Prostate gland (tissue), 2 donors: ENCODE data around the gene SSR4. TPM values are rescaled to one million over a fixed set of nuclear protein-coding genes. Genes with fewer than 3 reads are reported as not detected.
A peak's percentile ranks its signal among the peaks of the same experiment; 100 is the strongest.

Experiments used
- DNase-seq: peaks from one replicate; pipeline ENCODE4 v3.0.0-alpha.2; 2019; ENCODE audit warnings: low spot score
- H3K27ac ChIP-seq, 2 donors: fragments of 200-600 bp; sonication (generic); 2 replicates each; pipeline ENCODE4 v1.5.1; 2017 to 2019
- H3K27me3 ChIP-seq: fragments of 200-600 bp; sonication (generic); replicated peaks from 2 replicates; pipeline ENCODE4 v1.5.1; 2019; ENCODE audit not compliant: insufficient read depth
- H3K36me3 ChIP-seq, 2 donors: fragments of 200-600 bp; sonication (generic); 1 replicate in 1 of 2; 2 replicates in 1 of 2; pipeline versions ENCODE4 v1.5.1 to v1.8.1; 2017 to 2019
- H3K4me1 ChIP-seq: fragments of 200-600 bp; sonication (generic); replicated peaks from 2 replicates; pipeline ENCODE4 v1.5.1; 2019
- H3K4me3 ChIP-seq, 2 donors: fragments of 200-600 bp; sonication (generic); 2 replicates each; pipeline ENCODE4 v1.5.1; 2017 to 2019
- H3K9me3 ChIP-seq: fragments of 200-600 bp; sonication (generic); 2 replicates; pipeline ENCODE4 v1.5.1; 2017
- CTCF ChIP-seq, 4 experiments: fragments of 200-600 bp in 2 of 4; fragments of 450-650 bp in 2 of 4; sonication (generic) in 2 of 4; IDR thresholded peaks; 1 replicate in 3 of 4; 2 replicates in 1 of 4; pipeline ENCODE4 v1.5.1; 2016 to 2019; ENCODE audit warnings: antibody characterized with exemption in 4 of 4, mild to moderate bottlenecking in 2 of 4, moderate library complexity in 2 of 4
- POLR2A ChIP-seq: fragments of 450-650 bp; IDR thresholded peaks from one replicate; pipeline ENCODE4 v1.6.1; 2016; ENCODE audit warnings: antibody characterized with exemption, mild to moderate bottlenecking
- POLR2AphosphoS5 ChIP-seq: sonication (generic); formaldehyde crosslinking; IDR thresholded peaks from one replicate; pipeline ENCODE4 v1.6.1; 2017; ENCODE audit warnings: antibody characterized with exemption
- WGBS: methylation state at CpG from one replicate; pipeline ENCODE4 v1.1.5; 2018; 5-methylcytosine and 5-hydroxymethylcytosine counted together
- intact Hi-C: fragments of 100-400 bp; cut with DNase I; formaldehyde crosslinking; loops from one replicate; pipeline ENCODE4 v1.14.2; 2022
- total RNA-seq, 2 donors: library from RNA; depleted of rRNA; stranded (reverse); fragments of >200 nt; gene quantifications; one replicate each; pipeline ENCODE4 v1.1.0, GENCODE V29; 2016

The SSR4 gene
- total RNA-seq, 2 donors from 2014 or later, result 288 to 623 TPM

- Histone ChIP-seq H3K27ac (peak within 1 kb of the TSS; percentile 58), H3K27me3 (no peaks in the 10 kb centered on the region), H3K36me3 (no peaks in the 10 kb centered on the region), H3K9me3 (no peaks in the 10 kb centered on the region), H3K4me1 (no peaks in the 10 kb centered on the region), H3K4me3 (peak within 1 kb of the TSS; percentile 21 to 34)
- no CpG with 5 or more reads among the region's 26 CpGs for WGBS
- DNase-seq, result peak; percentile 79
- intact Hi-C loops, result loop anchor here (5.0 kb wide), 1 partner anchor 183 kb away; no protein-coding TSS in a partner anchor
- TF ChIP-seq POLR2AphosphoS5, result peak; percentile 66
- peak; percentile 51 to 91 (median 83) for TF ChIP-seq CTCF (IDR thresholded peaks at IDR 0.05)
- peak; percentile 50 for TF ChIP-seq POLR2A
Observed at GRCh38 chrX:153763989-153764755, 30.3 kb upstream of the SSR4 start, which contains the start of gene PLXNB3. TSS of gene PLXNB3 (plus strand) at chrX:153764249. CDS start at chrX:153765536, 1,287 bp downstream.

- TF ChIP-seq POLR2A (no peak), POLR2AphosphoS5 (no peak), CTCF (IDR thresholded peaks at IDR 0.05) (no peak)
- intact Hi-C loops, result loop anchor here (5.0 kb wide), 1 partner anchor 183 kb away; no protein-coding TSS in a partner anchor
- Histone ChIP-seq H3K4me1 (no peaks in the 10 kb centered on the region), H3K27me3 (no peaks in the 10 kb centered on the region), H3K36me3 (no peaks in the 10 kb centered on the region), H3K9me3 (no peaks in the 10 kb centered on the region), H3K27ac (peak overlapping the region; percentile 58), H3K4me3 (peak overlapping the region; percentile 21 to 34)
- no CpG with 5 or more reads among the region's 7 CpGs for WGBS
- no peak for DNase-seq
Observed at GRCh38 chrX:153764786-153765137, 29.7 kb upstream of the SSR4 start.

GRCh38 chrX:153765138-153766079, 29.1 kb upstream of the SSR4 start:
- no peaks in the 10 kb centered on the region for H3K4me1 ChIP-seq
- no peaks in the 10 kb centered on the region for H3K36me3 ChIP-seq
- no peaks in the 10 kb centered on the region for H3K9me3 ChIP-seq
- TF ChIP-seq POLR2AphosphoS5, result no peak
- TF ChIP-seq POLR2A, result no peak
- TF ChIP-seq CTCF (IDR thresholded peaks at IDR 0.05), result no peak
- no peak for DNase-seq
- peak overlapping the region; percentile 58 for H3K27ac ChIP-seq
- H3K27me3 ChIP-seq, result no peaks in the 10 kb centered on the region
- WGBS, result no CpG with 5 or more reads among the region's 27 CpGs
- intact Hi-C loops, result no loop called here
- H3K4me3 ChIP-seq, result peak overlapping the region; percentile 21 to 34

- Histone ChIP-seq H3K9me3 (no peaks in the 10 kb centered on the region), H3K4me1 (no peaks in the 10 kb centered on the region), H3K27me3 (no peaks in the 10 kb centered on the region), H3K27ac (peak overlapping the region; percentile 58), H3K36me3 (no peaks in the 10 kb centered on the region), H3K4me3 (peak overlapping the region; percentile 21 to 34)
- WGBS, result 14% methylated on average over 16 of the region's 21 CpGs
- TF ChIP-seq POLR2A, result peak; percentile 37
- no peak for TF ChIP-seq POLR2AphosphoS5
- no peak for DNase-seq
- intact Hi-C loops, result no loop called here
Observed at GRCh38 chrX:153766098-153766817, 28.2 kb upstream of the SSR4 start.
